HEK293 (cell line): ENCODE data around the gene UCKL1.

Experiments used
- CTCF ChIA-PET: fragments of 350-600 bp; formaldehyde crosslinking; extraction: SDS; loops from one replicate; lab custom pipeline; 2021; ENCODE audit warnings: antibody characterized with exemption; lab: Yijun Ruan, JAX
- POLR2A ChIA-PET: fragments of 300-600 bp; formaldehyde crosslinking; extraction: SDS; loops from one replicate; lab custom pipeline; 2020; ENCODE audit warnings: antibody characterized with exemption, inconsistent platforms; lab: Yijun Ruan, JAX
- H3K27ac ChIP-seq: fragments of 200-500 bp; sonication (Bioruptor generic); 2 replicates; pipeline ENCODE4 v1.5.1; 2014; ENCODE audit warnings: low read depth, low read length, control low read depth, inconsistent platforms; ENCODE audit errors: extremely low read depth
- H3K36me3 ChIP-seq, 2 experiments: fragments of 200-500 bp in 1 of 2; sonication (Bioruptor generic) in 1 of 2; 1 replicate in 1 of 2; 2 replicates in 1 of 2; pipeline ENCODE4 v1.5.1; 2014 to 2017; ENCODE audit warnings: inconsistent platforms in 2 of 2, low read length in 2 of 2; ENCODE audit not compliant: control insufficient read depth in 2 of 2, insufficient read depth in 1 of 2
- H3K4me1 ChIP-seq: fragments of 200-500 bp; sonication (Bioruptor generic); 2 replicates; pipeline ENCODE4 v1.5.1; 2014; ENCODE audit warnings: mild to moderate bottlenecking, low read length, inconsistent platforms; ENCODE audit not compliant: control insufficient read depth, insufficient read depth
- H3K4me3 ChIP-seq: 2 replicates; pipeline ENCODE4 v1.5.1; 2011; ENCODE audit warnings: low read depth, mild to moderate bottlenecking, control low read depth, low read length, moderate library complexity
- H3K9me3 ChIP-seq: fragments of 200-500 bp; sonication (Bioruptor generic); 2 replicates; pipeline ENCODE4 v1.5.1; 2014; ENCODE audit warnings: low read depth, low read length, inconsistent platforms; ENCODE audit not compliant: control insufficient read depth, insufficient read depth
- GLIS1 ChIP-seq: fragments of 450-650 bp; formaldehyde crosslinking; IDR thresholded peaks from 2 replicates; pipeline ENCODE4 v1.5.1; 2016; ENCODE audit warnings: missing biosample characterization, missing genetic modification characterization
- GLIS2 ChIP-seq: fragments of 450-650 bp; formaldehyde crosslinking; IDR thresholded peaks from 2 replicates; pipeline ENCODE4 v1.5.1; 2016; ENCODE audit warnings: missing biosample characterization, missing genetic modification characterization
- KLF1 ChIP-seq: fragments of 450-650 bp; formaldehyde crosslinking; IDR thresholded peaks from 2 replicates; pipeline ENCODE4 v1.5.1; 2016; ENCODE audit warnings: missing biosample characterization, missing genetic modification characterization
- SCRT1 ChIP-seq: fragments of 450-650 bp; formaldehyde crosslinking; IDR thresholded peaks from 2 replicates; pipeline ENCODE4 v1.5.1; 2016; ENCODE audit warnings: missing biosample characterization, missing genetic modification characterization, borderline replicate concordance
- ZBTB20 ChIP-seq: fragments of 450-650 bp; formaldehyde crosslinking; IDR thresholded peaks from 2 replicates; pipeline ENCODE4 v1.5.1; 2016; ENCODE audit warnings: missing biosample characterization, missing genetic modification characterization
- ZBTB48 ChIP-seq: fragments of 450-650 bp; formaldehyde crosslinking; IDR thresholded peaks from 2 replicates; pipeline ENCODE4 v1.5.1; 2016; ENCODE audit warnings: missing biosample characterization, missing genetic modification characterization
- ZIC2 ChIP-seq: fragments of 450-650 bp; formaldehyde crosslinking; IDR thresholded peaks from 2 replicates; pipeline ENCODE4 v1.5.1; 2016; ENCODE audit warnings: missing biosample characterization, missing genetic modification characterization
- ZNF155 ChIP-seq: fragments of 450-650 bp; formaldehyde crosslinking; IDR thresholded peaks from 2 replicates; pipeline ENCODE4 v1.5.1; 2016; ENCODE audit warnings: missing biosample characterization, missing genetic modification characterization
- ZNF175 ChIP-seq: fragments of 450-650 bp; formaldehyde crosslinking; IDR thresholded peaks from 2 replicates; pipeline ENCODE4 v1.5.1; 2016; ENCODE audit warnings: missing biosample characterization, missing genetic modification characterization
- ZNF23 ChIP-seq: fragments of 450-650 bp; formaldehyde crosslinking; IDR thresholded peaks from 2 replicates; pipeline ENCODE4 v1.5.1; 2016; ENCODE audit warnings: missing biosample characterization, missing genetic modification characterization, borderline replicate concordance
- ZNF239 ChIP-seq: fragments of 450-650 bp; formaldehyde crosslinking; IDR thresholded peaks from 2 replicates; pipeline ENCODE4 v1.5.1; 2016; ENCODE audit warnings: missing biosample characterization, missing genetic modification characterization
- ZNF560 ChIP-seq: fragments of 450-650 bp; formaldehyde crosslinking; IDR thresholded peaks from 2 replicates; pipeline ENCODE4 v1.5.1; 2017; ENCODE audit warnings: missing biosample characterization, missing genetic modification characterization, borderline replicate concordance
- ZNF830 ChIP-seq: fragments of 450-650 bp; IDR thresholded peaks from 2 replicates; pipeline ENCODE4 v1.5.0; 2018; ENCODE audit warnings: missing biosample characterization, missing genetic modification characterization, low read depth, mild to moderate bottlenecking, moderate library complexity
- ZSCAN16 ChIP-seq: fragments of 450-650 bp; formaldehyde crosslinking; IDR thresholded peaks from 2 replicates; pipeline ENCODE4 v1.5.1; 2016; ENCODE audit warnings: missing biosample characterization, missing genetic modification characterization
- TF ChIP-seq, protein P1 (sequence below): fragments of 450-650 bp; formaldehyde crosslinking; IDR thresholded peaks from 2 replicates; pipeline ENCODE4 v1.5.1; 2016; ENCODE audit warnings: missing biosample characterization, missing genetic modification characterization
- TF ChIP-seq, protein P2 (sequence below): fragments of 450-650 bp; formaldehyde crosslinking; IDR thresholded peaks from 2 replicates; pipeline ENCODE4 v1.5.1; 2017; ENCODE audit warnings: missing biosample characterization, missing genetic modification characterization

UCKL1 gene

DNA sequence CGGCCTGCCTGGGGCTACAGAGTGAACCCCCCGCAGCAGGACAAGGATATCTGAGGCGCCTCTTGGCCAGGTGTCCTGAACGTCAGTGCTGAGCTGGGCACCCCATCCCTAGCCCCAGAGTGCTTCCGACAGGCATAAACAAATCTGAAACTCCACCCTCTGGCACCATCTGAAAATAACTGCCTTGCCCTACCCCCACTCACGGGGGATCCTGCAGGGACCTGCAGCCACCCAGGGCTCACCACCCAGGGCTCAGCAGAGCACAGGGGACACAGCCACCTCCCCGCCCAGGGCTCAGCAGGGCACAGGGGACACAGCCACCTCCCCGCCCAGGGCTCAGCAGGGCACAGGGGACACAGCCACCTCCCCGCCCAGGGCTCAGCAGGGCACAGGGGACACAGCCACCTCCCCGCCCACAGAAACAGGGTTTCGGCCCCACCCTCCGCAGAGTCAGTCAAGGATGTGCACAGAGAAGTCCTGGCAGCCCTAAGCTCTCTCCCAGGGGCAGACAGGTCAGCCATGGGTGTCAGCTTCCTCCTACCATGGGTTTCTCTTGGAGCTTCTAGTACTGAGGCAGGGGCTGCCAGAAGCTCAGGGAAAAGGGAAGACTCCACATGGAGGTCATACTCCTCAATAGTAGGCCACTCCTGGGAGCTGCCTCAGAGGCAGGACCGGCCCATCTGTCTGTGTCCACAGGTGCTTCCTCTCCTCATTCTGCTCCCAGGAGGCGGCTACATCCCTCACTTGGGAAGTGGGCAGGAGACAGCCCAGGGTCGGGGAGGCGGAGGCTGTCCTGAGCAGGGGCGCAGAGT lies 4.6 kb downstream of the UCKL1 start:
- TF ChIP-seq ZBTB20: peak; percentile 92
- peak; percentile 91 for TF ChIP-seq ZIC2
- TF ChIP-seq ZNF155 (tag by site-specific recombination): no peak
- TF ChIP-seq ZNF239 (tag by site-specific recombination): no peak
- peak; percentile 64 for TF ChIP-seq SCRT1
- no peak for TF ChIP-seq ZNF23 (tag by site-specific recombination)
- no peak for TF ChIP-seq ZNF560
- no peak for TF ChIP-seq ZNF830 (tag by site-specific recombination)
- no peak for TF ChIP-seq ZNF175 (tag by site-specific recombination)
- peak; percentile 11; the same call in 1 of the 2 replicates for TF ChIP-seq GLIS2 (tag by site-specific recombination)
- no peak for TF ChIP-seq ZSCAN16 (tag by site-specific recombination)
- peak; percentile 97 for TF ChIP-seq GLIS1 (tag by site-specific recombination)
- 0 out of 2 replicates have a peak, but pooled peaks have one; percentile 20 for TF ChIP-seq ZBTB48
- TF ChIP-seq KLF1 (tag by site-specific recombination): peak; percentile 25; the same call in 1 of the 2 replicates
- POLR2A ChIA-PET: no interaction called here
- Histone ChIP-seq H3K36me3 (peaks cover 0 to 5% of the 10 kb centered on the region in 2 experiments; a peak in 1 of 3 replicates), H3K27ac (no peak overlapping the region), H3K4me1 (peaks cover 3% of the 10 kb centered on the region; the same call in 1 of the 2 replicates), H3K4me3 (no peak overlapping the region), H3K9me3 (no peaks in the 10 kb centered on the region)
- CTCF ChIA-PET: interaction anchor here (0.6 to 1.4 kb wide), 4 partner anchors 8 to 177 kb away, joined by 3 read pairs; no protein-coding TSS in a partner anchor

DNA sequence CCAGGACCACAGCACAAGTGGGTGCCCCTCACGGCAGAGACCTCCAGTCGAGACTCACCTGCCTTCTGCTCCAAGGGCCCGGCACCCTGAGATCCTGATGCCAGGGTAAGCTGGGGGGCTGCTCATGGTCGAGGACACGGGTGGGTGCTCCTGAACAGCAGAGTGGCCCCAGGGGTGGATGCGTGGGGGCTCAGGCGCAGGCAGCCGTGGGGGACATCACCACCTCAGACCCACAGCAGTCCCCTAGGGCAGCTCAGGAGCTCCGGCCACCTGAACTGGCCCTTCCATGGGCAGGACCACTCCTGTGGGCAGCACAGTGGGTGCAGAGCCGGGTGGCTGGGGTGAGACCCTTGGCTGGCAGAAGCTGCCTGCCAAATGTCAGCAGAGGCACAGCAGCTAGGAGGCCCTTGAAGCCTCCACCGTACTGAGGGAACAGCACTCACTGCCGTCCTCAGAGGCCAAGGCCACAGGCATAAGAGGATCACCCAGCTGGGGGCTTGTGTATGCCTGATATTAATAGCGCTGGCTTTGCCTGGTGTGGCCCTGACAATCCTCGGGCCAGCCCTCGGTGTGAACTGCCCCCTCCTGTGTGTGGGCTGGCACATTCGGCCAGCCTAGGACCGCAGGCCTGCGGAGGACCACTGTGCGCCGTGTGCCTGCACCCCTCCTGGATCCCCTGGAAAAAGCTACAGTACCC lies 5.4 kb downstream of the UCKL1 start:
- Histone ChIP-seq H3K4me1 (peaks cover 3% of the 10 kb centered on the region; the same call in 1 of the 2 replicates), H3K27ac (no peak overlapping the region), H3K9me3 (no peaks in the 10 kb centered on the region), H3K36me3 (peaks cover 0 to 11% of the 10 kb centered on the region in 2 experiments; a peak in 1 of 3 replicates), H3K4me3 (no peak overlapping the region)
- TF ChIP-seq, protein P1, sequence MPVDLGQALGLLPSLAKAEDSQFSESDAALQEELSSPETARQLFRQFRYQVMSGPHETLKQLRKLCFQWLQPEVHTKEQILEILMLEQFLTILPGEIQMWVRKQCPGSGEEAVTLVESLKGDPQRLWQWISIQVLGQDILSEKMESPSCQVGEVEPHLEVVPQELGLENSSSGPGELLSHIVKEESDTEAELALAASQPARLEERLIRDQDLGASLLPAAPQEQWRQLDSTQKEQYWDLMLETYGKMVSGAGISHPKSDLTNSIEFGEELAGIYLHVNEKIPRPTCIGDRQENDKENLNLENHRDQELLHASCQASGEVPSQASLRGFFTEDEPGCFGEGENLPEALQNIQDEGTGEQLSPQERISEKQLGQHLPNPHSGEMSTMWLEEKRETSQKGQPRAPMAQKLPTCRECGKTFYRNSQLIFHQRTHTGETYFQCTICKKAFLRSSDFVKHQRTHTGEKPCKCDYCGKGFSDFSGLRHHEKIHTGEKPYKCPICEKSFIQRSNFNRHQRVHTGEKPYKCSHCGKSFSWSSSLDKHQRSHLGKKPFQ (tag by site-specific recombination): peak; percentile 46; the same call in 1 of the 2 replicates
- TF ChIP-seq, protein P2, sequence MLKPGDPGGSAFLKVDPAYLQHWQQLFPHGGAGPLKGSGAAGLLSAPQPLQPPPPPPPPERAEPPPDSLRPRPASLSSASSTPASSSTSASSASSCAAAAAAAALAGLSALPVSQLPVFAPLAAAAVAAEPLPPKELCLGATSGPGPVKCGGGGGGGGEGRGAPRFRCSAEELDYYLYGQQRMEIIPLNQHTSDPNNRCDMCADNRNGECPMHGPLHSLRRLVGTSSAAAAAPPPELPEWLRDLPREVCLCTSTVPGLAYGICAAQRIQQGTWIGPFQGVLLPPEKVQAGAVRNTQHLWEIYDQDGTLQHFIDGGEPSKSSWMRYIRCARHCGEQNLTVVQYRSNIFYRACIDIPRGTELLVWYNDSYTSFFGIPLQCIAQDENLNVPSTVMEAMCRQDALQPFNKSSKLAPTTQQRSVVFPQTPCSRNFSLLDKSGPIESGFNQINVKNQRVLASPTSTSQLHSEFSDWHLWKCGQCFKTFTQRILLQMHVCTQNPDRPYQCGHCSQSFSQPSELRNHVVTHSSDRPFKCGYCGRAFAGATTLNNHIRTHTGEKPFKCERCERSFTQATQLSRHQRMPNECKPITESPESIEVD (tag by site-specific recombination): no peak
- TF ChIP-seq GLIS2 (tag by site-specific recombination): peak; percentile 36; the same call in 1 of the 2 replicates
- ChIA-PET CTCF (interaction anchor here (0.7 to 1.4 kb wide), 3 partner anchors 8 to 176 kb away, joined by 3 read pairs; no protein-coding TSS in a partner anchor), POLR2A (no interaction called here)
